Activated gamma-delta T cell (primary cell): ENCODE measurements around the gene ASPDH.
"Not testable (repeated sequence)": the region's sequence is repeated elsewhere in the genome, so short reads cannot be mapped to it uniquely, and the experiment has no call there.

Experiments used
- DNase-seq: peaks from one replicate; lab custom pipeline; 2025; lab: John Stamatoyannopoulos, UW

Gene ASPDH

DNA sequence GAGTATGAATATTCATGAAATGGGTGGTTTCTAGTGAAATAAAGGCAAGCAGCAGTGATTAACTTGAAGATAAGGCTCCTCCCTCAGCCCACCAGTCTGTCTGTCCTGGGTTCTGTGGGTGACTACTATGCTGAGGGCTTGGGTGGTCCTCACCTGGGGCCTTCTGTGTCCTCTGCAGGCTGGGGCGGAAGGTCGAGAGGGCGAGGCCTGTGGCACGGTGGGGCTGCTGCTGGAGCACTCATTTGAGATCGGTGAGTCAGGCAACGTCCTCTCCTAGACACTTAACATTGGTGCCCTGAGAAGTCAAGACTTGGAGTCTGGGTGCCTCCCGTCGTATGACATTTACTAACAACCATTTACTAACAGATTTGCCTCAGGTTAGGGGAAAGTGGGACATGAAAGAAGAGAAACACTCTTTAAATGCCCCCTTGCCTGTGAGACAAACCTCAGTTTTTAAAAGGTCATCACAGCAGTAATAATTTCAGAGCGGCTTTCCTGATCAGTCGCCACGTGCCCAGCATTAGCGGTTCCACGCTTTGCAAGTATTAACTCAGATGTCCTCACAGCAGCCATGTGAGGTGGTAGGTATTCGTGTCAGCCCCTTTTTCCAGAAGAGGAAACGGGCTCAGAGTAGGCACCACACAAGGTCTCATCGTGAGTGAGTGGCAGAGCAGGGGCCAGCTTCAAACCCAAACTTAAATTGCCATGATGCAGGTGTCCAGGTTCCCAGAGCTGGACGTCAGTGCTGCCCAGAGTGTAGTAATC, 35.8 kb downstream of the ASPDH start:
- DNase-seq: no peak

DNA sequence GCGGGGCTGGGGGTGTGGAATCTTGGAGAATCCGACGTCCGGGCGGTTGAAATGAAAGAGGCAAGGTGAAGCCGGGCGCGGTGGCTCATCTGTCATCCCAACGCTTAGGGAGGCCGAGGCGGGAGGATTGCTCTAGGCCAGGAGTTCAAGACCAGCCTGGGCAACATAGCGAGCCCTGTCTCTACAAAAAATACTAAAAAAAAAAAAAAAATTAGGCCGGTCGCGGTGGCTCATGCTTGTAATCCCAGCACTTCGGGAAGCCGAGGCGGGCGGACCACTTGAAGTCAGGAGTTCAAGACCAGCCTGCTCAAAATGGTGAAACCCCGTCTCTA, 36.8 kb downstream of the ASPDH start:
- no peak for DNase-seq

DNA sequence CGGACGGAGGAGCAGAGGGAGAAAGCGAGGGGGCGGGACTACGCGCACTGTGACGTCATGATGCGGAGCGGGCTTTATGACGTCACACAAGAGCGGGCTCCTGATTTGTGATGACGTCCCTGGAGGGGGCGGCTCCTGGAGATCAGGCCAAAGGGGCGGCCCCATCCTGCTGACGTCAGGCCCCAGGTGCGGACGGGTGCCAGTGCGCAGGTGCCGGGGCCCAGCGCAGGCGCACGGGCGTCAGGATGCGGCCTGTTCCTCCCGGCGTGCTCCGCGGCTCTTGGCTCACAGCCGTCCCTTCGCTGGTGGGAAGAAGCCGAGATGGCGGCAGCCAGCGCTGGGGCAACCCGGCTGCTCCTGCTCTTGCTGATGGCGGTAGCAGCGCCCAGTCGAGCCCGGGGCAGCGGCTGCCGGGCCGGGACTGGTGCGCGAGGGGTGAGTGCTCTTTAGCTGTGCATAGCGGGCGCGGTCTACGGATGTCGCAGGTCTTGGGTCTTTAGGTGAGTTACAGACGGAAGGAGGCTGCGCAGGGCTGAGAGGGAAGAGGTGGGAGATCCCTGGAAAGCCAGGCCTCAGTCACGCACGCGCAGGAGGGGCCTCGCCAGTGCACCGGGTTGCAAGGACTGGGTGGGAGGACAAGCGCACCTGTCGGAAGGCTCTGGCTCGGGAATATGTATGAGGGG, 37.3 kb downstream of the ASPDH start, which contains the start of the genes EMC10 and GARIN5A:
Gene EMC10 (plus strand): TSS at position 284 of the 683 bp plus-strand sequence. CDS start 38 bp downstream, at position 322.
Gene GARIN5A (minus strand): TSS at position 625 of the 683 bp plus-strand sequence. CDS start 460 bp downstream, at position 165.
- DNase-seq: peak; percentile 85

DNA sequence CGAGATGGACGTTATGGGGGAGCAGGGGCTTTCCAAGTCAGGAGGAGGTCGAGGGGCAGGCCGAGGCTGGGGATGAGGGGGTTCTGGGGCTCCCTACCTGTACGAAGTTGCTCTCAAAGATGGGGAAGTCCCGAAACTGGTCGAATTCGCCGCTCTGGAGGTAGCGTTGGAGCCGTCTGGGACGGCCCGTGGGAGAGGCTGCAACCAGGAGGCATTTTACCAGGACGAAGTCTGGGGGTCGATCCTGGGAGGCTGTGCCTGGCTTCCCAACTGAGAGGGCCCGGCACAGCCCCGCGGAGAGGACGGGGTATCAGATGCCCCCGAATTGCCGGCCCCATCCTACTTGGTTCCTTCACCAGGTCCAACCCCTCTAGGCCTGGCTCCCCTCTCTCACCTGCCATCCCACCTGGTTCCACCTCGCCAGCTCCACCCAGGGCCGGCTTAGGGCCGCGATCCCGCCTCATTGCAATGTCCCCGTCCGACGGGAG, 37.9 kb downstream of the ASPDH start:
- DNase-seq: no peak

DNA sequence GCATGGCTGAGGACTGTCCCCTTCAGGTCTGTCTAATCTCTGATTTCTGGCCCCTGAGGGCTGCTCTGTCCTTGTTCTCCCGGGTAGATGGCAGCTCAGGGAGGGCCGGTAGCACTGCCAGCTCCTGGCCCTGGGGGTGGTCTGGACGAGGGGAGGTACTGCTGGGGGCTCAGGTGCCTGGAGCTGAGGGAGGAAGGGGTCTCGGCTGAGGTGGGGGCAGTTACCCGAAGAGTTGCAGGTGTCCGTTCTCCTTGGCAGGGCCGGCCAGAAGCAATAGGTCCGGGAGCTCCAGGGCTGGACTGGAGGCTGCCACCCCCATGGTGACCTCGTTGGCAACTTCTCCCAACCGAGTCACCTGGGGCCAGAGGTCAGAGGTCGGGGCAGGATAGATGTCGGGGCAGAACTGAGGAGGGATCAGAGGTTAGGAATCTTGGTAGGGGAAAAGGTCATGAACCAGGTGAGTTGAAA, 38.6 kb downstream of the ASPDH start:
- DNase-seq: no peak

DNA sequence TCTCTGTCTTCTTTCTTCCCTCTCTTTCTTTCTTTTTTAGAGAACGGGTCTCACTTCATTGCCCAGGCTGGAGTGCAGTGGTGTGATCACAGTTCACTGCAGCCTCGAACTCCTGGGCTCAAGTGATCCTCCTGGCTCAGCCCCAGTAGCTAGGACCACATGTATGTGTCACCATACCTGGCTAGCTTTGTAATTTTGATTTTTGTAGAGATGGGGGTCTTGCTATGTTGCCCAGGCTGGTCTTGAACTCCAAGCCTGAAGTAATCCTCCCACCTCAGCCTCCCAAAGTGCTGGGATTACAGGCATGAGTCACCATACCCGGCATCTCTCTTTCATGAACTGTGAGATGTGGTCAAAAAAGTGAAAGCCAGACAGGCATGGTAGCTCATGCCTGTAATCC, 40.4 kb downstream of the ASPDH start:
- not testable (repeated sequence) for DNase-seq

DNA sequence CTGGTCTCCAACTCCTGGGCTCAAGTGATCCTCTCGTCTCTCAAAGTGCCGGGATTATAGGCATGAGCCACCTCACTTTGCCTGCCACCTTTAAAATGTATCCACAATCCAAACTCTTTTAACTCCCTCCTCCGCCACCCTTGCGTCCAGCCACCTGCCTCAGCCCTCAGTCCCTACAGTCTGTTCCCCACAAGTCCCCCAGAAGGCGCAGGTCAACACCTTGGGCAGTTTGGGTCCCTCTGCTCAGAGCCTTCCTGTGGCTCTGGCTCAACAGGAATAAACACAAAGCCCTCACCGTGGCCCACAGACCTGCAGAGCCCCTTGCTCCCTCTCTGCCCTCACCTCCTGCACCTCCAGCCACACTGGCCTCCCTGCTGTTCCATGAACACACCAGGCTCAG, 44.9 kb downstream of the ASPDH start:
- no peak for DNase-seq

DNA sequence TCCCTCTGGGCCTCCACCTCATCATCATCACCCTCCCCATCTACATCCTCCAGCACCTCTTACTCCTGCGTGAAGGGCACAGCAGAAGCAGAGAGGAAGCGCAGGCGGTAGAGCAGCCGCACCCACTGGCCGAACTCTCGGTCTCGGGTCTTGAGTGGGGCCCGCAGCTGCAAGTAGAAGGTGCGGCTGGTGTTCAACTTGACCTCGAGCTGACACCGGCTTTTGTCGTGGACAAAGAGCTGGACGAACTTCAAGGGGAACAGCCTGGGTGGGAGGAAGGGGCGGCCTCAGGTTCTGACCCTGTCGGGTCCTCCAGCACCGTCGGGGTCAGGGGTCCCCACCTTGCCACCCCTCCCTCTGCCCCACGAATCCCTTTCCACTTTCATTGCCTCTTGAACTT, 46.1 kb downstream of the ASPDH start:
- DNase-seq: no peak

DNA sequence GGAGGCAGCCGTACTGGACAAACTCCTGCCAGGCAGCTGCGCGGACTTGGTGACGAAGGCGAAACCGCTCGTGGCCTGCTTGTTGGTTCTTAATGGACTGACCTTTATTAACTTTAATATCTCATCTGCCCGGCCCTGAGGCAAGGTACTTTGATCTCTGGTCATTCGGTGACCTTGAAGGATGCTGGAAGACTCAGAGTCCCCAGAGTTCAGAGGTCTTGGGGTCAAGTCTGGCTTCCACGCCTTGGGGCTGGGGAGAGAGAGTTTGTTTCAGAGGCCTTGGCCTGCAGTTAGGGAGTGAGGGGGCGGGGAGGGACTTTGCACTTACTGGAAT, 47.0 kb downstream of the ASPDH start:
- DNase-seq: no peak

DNA sequence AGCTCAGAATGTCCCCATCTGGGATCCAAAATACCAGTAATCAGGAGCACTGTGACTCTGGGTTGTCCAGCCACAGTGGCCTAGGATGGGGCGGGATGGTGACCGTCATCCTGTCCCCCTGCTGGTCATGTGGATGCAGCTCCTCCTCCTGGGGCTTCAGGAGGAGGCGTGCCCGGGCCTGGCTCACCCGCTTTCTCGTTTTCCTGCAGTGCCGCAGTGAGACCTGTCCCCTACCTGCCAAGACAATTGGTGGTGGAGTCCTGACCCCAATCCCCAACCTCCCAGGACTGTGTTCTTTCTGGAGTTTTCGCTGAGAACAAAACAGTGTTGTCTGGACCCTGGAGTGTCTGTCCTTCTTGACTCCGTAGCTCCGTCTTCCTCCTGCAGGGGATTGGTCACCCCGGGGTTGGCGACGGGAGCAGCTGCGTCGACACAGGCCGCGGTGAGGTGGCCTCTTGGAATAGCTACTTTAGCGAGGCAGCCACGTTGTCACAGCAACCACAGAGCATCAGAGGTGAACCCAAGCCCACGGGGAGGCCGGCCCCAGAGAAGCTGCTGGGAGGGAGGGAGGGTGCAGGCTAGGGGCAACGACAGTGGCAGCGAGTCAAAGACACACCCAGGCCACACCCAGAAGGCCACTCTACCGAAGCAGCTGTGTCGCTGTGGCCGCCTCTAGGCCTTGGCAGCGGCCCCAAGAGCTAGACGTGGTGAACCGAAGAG, 47.6 kb downstream of the ASPDH start:
- no peak for DNase-seq

DNA sequence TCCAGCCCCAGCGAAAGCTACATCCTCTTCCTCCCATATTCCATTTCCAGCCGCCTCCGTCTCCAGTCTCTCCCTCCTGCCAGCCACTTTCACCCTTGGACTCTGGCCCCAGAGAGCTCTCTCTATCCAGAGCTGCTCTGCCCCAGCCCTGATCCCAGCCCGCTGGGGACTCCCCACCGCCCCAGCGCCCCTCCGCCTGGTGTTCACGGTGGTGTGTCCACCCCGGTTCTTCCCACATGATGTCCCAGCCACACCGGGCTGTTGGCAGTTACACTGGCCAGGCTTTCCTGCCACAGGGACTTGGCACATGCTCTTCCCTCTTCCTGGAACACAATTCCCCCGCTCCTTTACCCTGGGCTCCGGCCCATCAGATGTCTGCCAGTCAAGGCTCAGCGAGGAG, 48.7 kb downstream of the ASPDH start:
- DNase-seq: no peak

DNA sequence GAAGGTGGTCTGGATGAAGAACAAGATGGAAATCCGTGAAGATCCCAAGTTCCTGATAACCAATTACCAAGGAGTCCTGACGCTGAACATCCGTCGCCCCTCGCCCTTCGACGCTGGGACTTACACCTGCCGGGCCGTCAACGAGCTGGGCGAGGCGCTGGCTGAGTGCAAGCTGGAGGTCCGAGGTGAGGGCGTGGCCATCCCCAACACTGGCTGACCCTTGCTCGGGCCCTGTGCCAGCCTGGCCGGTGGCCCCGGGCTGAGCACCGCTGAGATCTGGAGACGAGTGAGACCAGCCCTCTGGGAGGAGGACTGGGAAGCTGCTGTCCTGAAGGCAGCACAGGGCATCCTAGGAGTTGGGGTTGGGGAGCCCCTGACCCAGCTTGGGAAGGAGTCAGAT, 49.4 kb downstream of the ASPDH start:
- no peak for DNase-seq

DNA sequence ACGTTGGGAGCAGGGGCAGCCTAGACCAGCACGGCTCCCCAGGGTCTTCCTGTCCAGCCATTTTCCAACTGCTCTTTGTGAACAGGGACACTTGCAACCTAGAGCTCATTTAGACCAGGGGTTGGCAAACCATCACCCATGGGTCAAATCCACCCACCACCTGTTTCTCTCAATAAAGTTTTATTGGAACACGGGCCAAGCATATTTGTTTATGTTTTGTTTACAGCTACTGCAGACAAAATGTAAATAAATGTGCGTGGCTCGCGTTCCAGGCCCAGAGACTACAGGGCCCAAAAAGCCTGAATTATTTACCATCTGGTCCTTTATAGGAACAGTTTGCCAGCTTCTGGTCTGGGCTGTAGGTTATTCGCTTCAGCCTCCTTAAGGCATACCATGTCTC, 50.7 kb downstream of the ASPDH start:
- no peak for DNase-seq
